HG03196 (cell line): ENCODE measurements around the gene LTBP4.
"Not testable (repeated sequence)": the region's sequence is repeated elsewhere in the genome, so short reads cannot be mapped to it uniquely, and the experiment has no call there.

ENCODE experiments used
- ATAC-seq: cut with Tn5 transposase; IDR thresholded peaks from one replicate; pipeline ENCODE4 v1.9.1; 2021; ENCODE audit not compliant: unreplicated experiment

LTBP4 gene

GRCh38 chr19:40601134-40601974 lies at the start of gene LTBP4:
TSS of gene LTBP4 (plus strand) at chr19:40601369. CDS start at chr19:40601388, 19 bp downstream.
- ATAC-seq = no peak

- no peak for ATAC-seq
Observed at GRCh38 chr19:40552848-40553247, 48.3 kb upstream of the LTBP4 start.

GRCh38 chr19:40553885-40554857 lies 47.0 kb upstream of the LTBP4 start:
- no peak for ATAC-seq

- ATAC-seq = no peak
Observed at GRCh38 chr19:40555978-40556689, 45.0 kb upstream of the LTBP4 start.

GRCh38 chr19:40556953-40557530 lies 44.1 kb upstream of the LTBP4 start:
- ATAC-seq = no peak

- ATAC-seq = no peak
Observed at GRCh38 chr19:40559394-40559793, 41.8 kb upstream of the LTBP4 start.

GRCh38 chr19:40560092-40560507 lies 41.1 kb upstream of the LTBP4 start:
- no peak for ATAC-seq

GRCh38 chr19:40561947-40562346 lies 39.2 kb upstream of the LTBP4 start:
- no peak for ATAC-seq

- not testable (repeated sequence) for ATAC-seq
Observed at GRCh38 chr19:40564535-40564934, 36.6 kb upstream of the LTBP4 start.

GRCh38 chr19:40565355-40565754 lies 35.8 kb upstream of the LTBP4 start:
- ATAC-seq = no peak

- ATAC-seq = no peak
Observed at GRCh38 chr19:40565910-40566495, 35.2 kb upstream of the LTBP4 start.

- no peak for ATAC-seq
Observed at GRCh38 chr19:40567040-40567749, 34.0 kb upstream of the LTBP4 start.

- no peak for ATAC-seq
Observed at GRCh38 chr19:40567750-40568494, 33.2 kb upstream of the LTBP4 start.

GRCh38 chr19:40570313-40571004 lies 30.7 kb upstream of the LTBP4 start:
- peak; percentile 75 for ATAC-seq

GRCh38 chr19:40571005-40571318 lies 30.2 kb upstream of the LTBP4 start:
- ATAC-seq = no peak

GRCh38 chr19:40571831-40572495 lies 29.2 kb upstream of the LTBP4 start:
- ATAC-seq = no peak

GRCh38 chr19:40575326-40575725 lies 25.8 kb upstream of the LTBP4 start:
- ATAC-seq = no peak

GRCh38 chr19:40576151-40576584 lies 25.0 kb upstream of the LTBP4 start:
- ATAC-seq = peak; percentile 19
